Activated CD4-positive, alpha-beta memory T cell treated with anti-CD3 and anti-CD28 coated beads, Interleukin-2, amount 10 ng/mL, durations not matched to agents 7 days and 5 days (primary cell): ENCODE measurements around the gene OPA1. TPM values are rescaled to one million over a fixed set of nuclear protein-coding genes. Genes with fewer than 3 reads are reported as not detected.

Source experiments
- CTCF ChIA-PET: fragments of 350-600 bp; sonication (Branson Sonifier 250); formaldehyde crosslinking; loops from one replicate; lab custom pipeline; 2021; ENCODE audit warnings: antibody characterized with exemption, inconsistent platforms; lab: Charles Lee
- POLR2A ChIA-PET: fragments of 350-600 bp; sonication (Branson Sonifier 250); formaldehyde crosslinking; loops from one replicate; lab custom pipeline; 2021; ENCODE audit warnings: antibody characterized with exemption; lab: Charles Lee
- DNase-seq: peaks from one replicate; pipeline ENCODE4 v3.0.0-alpha.2; 2020
- H3K27ac Mint-ChIP-seq: one replicate; pipeline ENCODE4 v1.8.0; 2021; ENCODE audit warnings: mild to moderate bottlenecking, mixed read lengths
- H3K27me3 Mint-ChIP-seq: one replicate; pipeline ENCODE4 v1.8.0; 2021; ENCODE audit warnings: mixed read lengths
- H3K36me3 Mint-ChIP-seq: one replicate; pipeline ENCODE4 v1.8.0; 2021; ENCODE audit warnings: low read depth, mixed read lengths
- H3K4me1 Mint-ChIP-seq: one replicate; pipeline ENCODE4 v1.8.0; 2021; ENCODE audit warnings: mixed read lengths
- H3K4me3 Mint-ChIP-seq: one replicate; pipeline ENCODE4 v1.8.0; 2021; ENCODE audit warnings: mild to moderate bottlenecking, mixed read lengths
- H3K9me3 Mint-ChIP-seq: one replicate; pipeline ENCODE4 v1.8.0; 2021; ENCODE audit warnings: mixed read lengths
- total RNA-seq, 2 experiments: library from RNA; stranded (reverse); gene quantifications; one replicate each; pipeline ENCODE4 v1.2.3, GENCODE V29; 2021

Gene OPA1
- total RNA-seq, 2 experiments from 2014 or later, result 61.0 to 66.4 TPM

- H3K4me3 Mint-ChIP-seq, result no peak overlapping the region
- no peaks in the 10 kb centered on the region for H3K27me3 Mint-ChIP-seq
- no peak for DNase-seq
- H3K27ac Mint-ChIP-seq, result no peak overlapping the region
- CTCF ChIA-PET, result interaction anchor here (2.3 kb wide), 1 partner anchor 655 kb away, joined by 10 read pairs; no protein-coding TSS in a partner anchor
- H3K4me1 Mint-ChIP-seq, result no peaks in the 10 kb centered on the region
- H3K36me3 Mint-ChIP-seq, result peaks cover 41% of the 10 kb centered on the region
- POLR2A ChIA-PET, result no interaction called here
- H3K9me3 Mint-ChIP-seq, result no peaks in the 10 kb centered on the region
Observed at GRCh38 chr3:193660698-193661411, 67.8 kb downstream of the OPA1 start.

GRCh38 chr3:193662757-193663322 lies 69.8 kb downstream of the OPA1 start:
- Mint-ChIP-seq H3K9me3 (no peaks in the 10 kb centered on the region), H3K27ac (no peak overlapping the region), H3K36me3 (peaks cover 38% of the 10 kb centered on the region), H3K4me1 (no peaks in the 10 kb centered on the region), H3K27me3 (no peaks in the 10 kb centered on the region), H3K4me3 (no peak overlapping the region)
- POLR2A ChIA-PET, result no interaction called here
- no peak for DNase-seq
- CTCF ChIA-PET, result interaction anchor here (1.3 to 4.1 kb wide), 3 partner anchors 13 to 681 kb away, joined by 4 to 70 read pairs (median 6); no protein-coding TSS in a partner anchor

GRCh38 chr3:193665370-193665989 lies 72.5 kb downstream of the OPA1 start:
- ChIA-PET CTCF (interaction anchor here (0.7 to 4.1 kb wide), 14 partner anchors 9 to 678 kb away, joined by 3 to 70 read pairs (median 4); partner anchors contain the start of gene HES1), POLR2A (interaction anchor here (2.2 kb wide), 1 partner anchor 651 kb away, joined by 10 read pairs; no protein-coding TSS in a partner anchor)
- Mint-ChIP-seq H3K27me3 (no peaks in the 10 kb centered on the region), H3K27ac (no peak overlapping the region), H3K9me3 (no peaks in the 10 kb centered on the region), H3K36me3 (peaks cover 39% of the 10 kb centered on the region), H3K4me1 (peaks cover 3% of the 10 kb centered on the region), H3K4me3 (no peak overlapping the region)
- DNase-seq, result no peak

GRCh38 chr3:193673845-193674244 lies 80.8 kb downstream of the OPA1 start:
- DNase-seq, result no peak
- ChIA-PET CTCF (interaction anchor here (0.9 to 1.5 kb wide), 4 partner anchors 8 to 642 kb away, joined by 3 to 5 read pairs (median 4); no protein-coding TSS in a partner anchor), POLR2A (no interaction called here)
- peaks cover 28% of the 10 kb centered on the region for H3K36me3 Mint-ChIP-seq
- H3K27me3 Mint-ChIP-seq, result no peaks in the 10 kb centered on the region
- peaks cover 2% of the 10 kb centered on the region for H3K4me1 Mint-ChIP-seq
- H3K4me3 Mint-ChIP-seq, result no peak overlapping the region
- no peak overlapping the region for H3K27ac Mint-ChIP-seq
- H3K9me3 Mint-ChIP-seq, result no peaks in the 10 kb centered on the region

- no peak for DNase-seq
- Mint-ChIP-seq H3K27ac (no peak overlapping the region), H3K4me3 (no peak overlapping the region), H3K36me3 (peaks cover 28% of the 10 kb centered on the region), H3K9me3 (no peaks in the 10 kb centered on the region), H3K27me3 (no peaks in the 10 kb centered on the region), H3K4me1 (peaks cover 2% of the 10 kb centered on the region)
- ChIA-PET CTCF (interaction anchor here (1.5 kb wide), 1 partner anchor 9 kb away, joined by 5 read pairs; no protein-coding TSS in a partner anchor), POLR2A (no interaction called here)
Observed at GRCh38 chr3:193674714-193675113, 81.7 kb downstream of the OPA1 start.

GRCh38 chr3:193677734-193678133 lies 84.7 kb downstream of the OPA1 start:
- POLR2A ChIA-PET, result no interaction called here
- no peak overlapping the region for H3K27ac Mint-ChIP-seq
- CTCF ChIA-PET, result interaction anchor here (0.9 kb wide), 1 partner anchor 638 kb away, joined by 5 read pairs; no protein-coding TSS in a partner anchor
- peaks cover 2% of the 10 kb centered on the region for H3K4me1 Mint-ChIP-seq
- no peak overlapping the region for H3K4me3 Mint-ChIP-seq
- H3K9me3 Mint-ChIP-seq, result no peaks in the 10 kb centered on the region
- no peak for DNase-seq
- H3K36me3 Mint-ChIP-seq, result peaks cover 27% of the 10 kb centered on the region
- no peaks in the 10 kb centered on the region for H3K27me3 Mint-ChIP-seq

GRCh38 chr3:193680220-193680619 lies 87.2 kb downstream of the OPA1 start:
- Mint-ChIP-seq H3K36me3 (peaks cover 32% of the 10 kb centered on the region), H3K4me1 (peaks cover 2% of the 10 kb centered on the region), H3K9me3 (no peaks in the 10 kb centered on the region), H3K27me3 (no peaks in the 10 kb centered on the region), H3K27ac (no peak overlapping the region), H3K4me3 (no peak overlapping the region)
- ChIA-PET POLR2A (no interaction called here), CTCF (no interaction called here)
- no peak for DNase-seq

- Mint-ChIP-seq H3K4me3 (no peak overlapping the region), H3K27me3 (no peaks in the 10 kb centered on the region), H3K9me3 (no peaks in the 10 kb centered on the region), H3K4me1 (peaks cover 2% of the 10 kb centered on the region), H3K27ac (no peak overlapping the region), H3K36me3 (peaks cover 18% of the 10 kb centered on the region)
- DNase-seq, result no peak
- ChIA-PET POLR2A (no interaction called here), CTCF (no interaction called here)
Observed at GRCh38 chr3:193681631-193682030, 88.6 kb downstream of the OPA1 start.

- no peak for DNase-seq
- CTCF ChIA-PET, result interaction anchor here (1.7 kb wide), 1 partner anchor 629 kb away, joined by 6 read pairs; no protein-coding TSS in a partner anchor
- Mint-ChIP-seq H3K27me3 (no peaks in the 10 kb centered on the region), H3K36me3 (peaks cover 6% of the 10 kb centered on the region), H3K4me3 (no peak overlapping the region), H3K9me3 (no peaks in the 10 kb centered on the region), H3K4me1 (no peaks in the 10 kb centered on the region), H3K27ac (no peak overlapping the region)
- POLR2A ChIA-PET, result interaction anchor here (0.6 to 0.8 kb wide), 2 partner anchors 67 to 175 kb away, joined by 3 read pairs; no protein-coding TSS in a partner anchor
Observed at GRCh38 chr3:193686665-193687483, 93.9 kb downstream of the OPA1 start.

GRCh38 chr3:193688834-193689714 lies 96.1 kb downstream of the OPA1 start:
- no peak for DNase-seq
- Mint-ChIP-seq H3K36me3 (peaks cover 4% of the 10 kb centered on the region), H3K4me3 (no peak overlapping the region), H3K27ac (no peak overlapping the region), H3K27me3 (no peaks in the 10 kb centered on the region), H3K9me3 (no peaks in the 10 kb centered on the region), H3K4me1 (no peaks in the 10 kb centered on the region)
- CTCF ChIA-PET, result interaction anchor here (0.6 kb wide), 1 partner anchor 25 kb away, joined by 3 read pairs; no protein-coding TSS in a partner anchor
- POLR2A ChIA-PET, result no interaction called here

GRCh38 chr3:193693774-193694173 lies 100.8 kb downstream of the OPA1 start:
- ChIA-PET CTCF (no interaction called here), POLR2A (no interaction called here)
- no peak for DNase-seq
- no peaks in the 10 kb centered on the region for H3K4me1 Mint-ChIP-seq
- no peak overlapping the region for H3K4me3 Mint-ChIP-seq
- peaks cover 16% of the 10 kb centered on the region for H3K36me3 Mint-ChIP-seq
- no peaks in the 10 kb centered on the region for H3K9me3 Mint-ChIP-seq
- no peaks in the 10 kb centered on the region for H3K27me3 Mint-ChIP-seq
- H3K27ac Mint-ChIP-seq, result no peak overlapping the region
